Measurements from ENCODE around the gene TSKU. TPM values are rescaled to one million over a fixed set of nuclear protein-coding genes. Genes with fewer than 3 reads are reported as not detected.

TSKU gene
- total RNA-seq, 1 donor from 2014 or later, result 84.0 TPM

DNA sequence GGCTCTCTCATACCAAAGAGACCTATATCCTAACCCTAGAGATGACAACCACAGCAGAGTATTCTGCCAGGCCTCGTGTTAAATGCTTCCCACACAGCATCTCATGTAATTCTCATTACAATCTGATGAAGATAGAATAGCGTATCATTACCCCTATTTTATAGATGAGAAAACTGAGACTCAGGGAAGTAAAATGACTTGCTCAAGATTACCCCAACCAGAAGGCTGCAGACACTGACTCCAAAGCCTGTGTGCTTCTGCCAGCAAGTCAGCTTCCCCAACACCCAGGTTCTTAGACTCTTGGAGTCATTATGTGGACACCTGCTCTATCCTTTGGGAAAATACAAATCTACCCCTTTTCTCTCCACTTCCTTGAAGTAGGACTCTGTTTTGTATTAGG, 23.6 kb upstream of the TSKU start:
- peaks cover 11% of the 10 kb centered on the region for H3K4me1 Mint-ChIP-seq (ENCODE audit: unreplicated experiment)
- peaks cover 3% of the 10 kb centered on the region for H3K36me3 Mint-ChIP-seq (ENCODE audit: unreplicated experiment)
- no peak for DNase-seq (ENCODE audit: extremely low spot score, unreplicated experiment)
- TF ChIP-seq, protein P1, sequence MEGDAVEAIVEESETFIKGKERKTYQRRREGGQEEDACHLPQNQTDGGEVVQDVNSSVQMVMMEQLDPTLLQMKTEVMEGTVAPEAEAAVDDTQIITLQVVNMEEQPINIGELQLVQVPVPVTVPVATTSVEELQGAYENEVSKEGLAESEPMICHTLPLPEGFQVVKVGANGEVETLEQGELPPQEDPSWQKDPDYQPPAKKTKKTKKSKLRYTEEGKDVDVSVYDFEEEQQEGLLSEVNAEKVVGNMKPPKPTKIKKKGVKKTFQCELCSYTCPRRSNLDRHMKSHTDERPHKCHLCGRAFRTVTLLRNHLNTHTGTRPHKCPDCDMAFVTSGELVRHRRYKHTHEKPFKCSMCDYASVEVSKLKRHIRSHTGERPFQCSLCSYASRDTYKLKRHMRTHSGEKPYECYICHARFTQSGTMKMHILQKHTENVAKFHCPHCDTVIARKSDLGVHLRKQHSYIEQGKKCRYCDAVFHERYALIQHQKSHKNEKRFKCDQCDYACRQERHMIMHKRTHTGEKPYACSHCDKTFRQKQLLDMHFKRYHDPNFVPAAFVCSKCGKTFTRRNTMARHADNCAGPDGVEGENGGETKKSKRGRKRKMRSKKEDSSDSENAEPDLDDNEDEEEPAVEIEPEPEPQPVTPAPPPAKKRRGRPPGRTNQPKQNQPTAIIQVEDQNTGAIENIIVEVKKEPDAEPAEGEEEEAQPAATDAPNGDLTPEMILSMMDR (IDR thresholded peaks at IDR 0.05), result no peak
- H3K9me3 Mint-ChIP-seq (ENCODE audit: unreplicated experiment), result no peaks in the 10 kb centered on the region
- no peak overlapping the region for H3K4me3 Mint-ChIP-seq (ENCODE audit: unreplicated experiment)
- H3K27ac Mint-ChIP-seq (ENCODE audit: unreplicated experiment), result no peak overlapping the region
- H3K27me3 Mint-ChIP-seq (ENCODE audit: unreplicated experiment), result peaks cover 3% of the 10 kb centered on the region

DNA sequence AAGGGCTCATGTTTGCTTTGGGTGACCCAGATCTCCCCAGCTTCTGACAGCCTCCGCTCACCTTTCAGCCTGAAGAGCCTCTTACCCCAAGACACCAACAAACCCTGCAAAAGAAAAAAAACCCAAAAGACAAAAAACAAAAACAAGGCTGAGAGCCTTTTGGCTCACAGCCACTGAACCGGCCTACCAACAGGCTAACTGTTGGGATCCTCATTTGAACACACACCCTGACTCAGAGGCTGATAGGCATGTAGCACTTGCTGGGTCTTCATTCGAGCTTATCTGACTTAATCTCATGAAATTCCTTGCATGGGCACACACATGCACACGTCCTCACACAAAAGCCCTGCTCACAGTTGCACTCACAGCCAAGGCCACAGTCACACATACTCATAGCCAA, 22.9 kb upstream of the TSKU start:
- DNase-seq (ENCODE audit: extremely low spot score, unreplicated experiment), result no peak
- TF ChIP-seq, protein P1 (IDR thresholded peaks at IDR 0.05), result no peak
- Mint-ChIP-seq H3K9me3 (ENCODE audit: unreplicated experiment) (no peaks in the 10 kb centered on the region), H3K4me1 (ENCODE audit: unreplicated experiment) (peaks cover 12% of the 10 kb centered on the region), H3K4me3 (ENCODE audit: unreplicated experiment) (no peak overlapping the region), H3K27ac (ENCODE audit: unreplicated experiment) (no peak overlapping the region), H3K36me3 (ENCODE audit: unreplicated experiment) (peaks cover 3% of the 10 kb centered on the region), H3K27me3 (ENCODE audit: unreplicated experiment) (peaks cover 3% of the 10 kb centered on the region)

DNA sequence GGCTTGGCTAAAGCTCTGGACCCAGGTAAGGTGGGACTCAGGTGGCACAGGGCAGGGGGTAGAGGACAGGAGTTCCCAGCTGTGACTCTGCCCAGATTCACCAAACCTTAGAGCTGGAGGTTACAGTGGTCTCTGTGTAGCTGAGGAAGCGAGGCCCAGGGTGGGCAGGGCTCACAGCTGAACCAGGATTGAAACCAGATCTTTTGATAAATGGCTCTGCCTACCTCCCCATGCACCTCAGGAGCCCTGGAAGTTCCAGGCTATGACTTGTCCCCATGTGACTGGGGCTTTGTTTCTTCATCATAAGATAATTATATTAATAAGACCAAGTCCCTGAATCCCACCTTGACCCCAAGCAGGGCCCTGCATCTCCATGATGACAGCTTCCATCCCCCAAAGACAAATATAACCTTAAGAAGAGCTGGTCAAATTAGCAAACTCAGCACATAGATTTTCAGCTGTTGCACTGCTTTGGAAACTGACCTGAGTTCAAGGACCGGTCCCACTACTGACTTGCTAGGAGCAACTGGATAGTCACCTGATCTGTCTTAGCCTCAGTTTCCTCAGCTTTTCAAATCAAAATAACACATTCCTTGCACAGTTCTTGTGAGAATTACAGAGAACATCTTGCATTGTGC, 21.3 kb upstream of the TSKU start:
- peaks cover 14% of the 10 kb centered on the region for H3K4me1 Mint-ChIP-seq (ENCODE audit: unreplicated experiment)
- TF ChIP-seq, protein P1 (IDR thresholded peaks at IDR 0.05), result no peak
- H3K27ac Mint-ChIP-seq (ENCODE audit: unreplicated experiment), result no peak overlapping the region
- no peak overlapping the region for H3K4me3 Mint-ChIP-seq (ENCODE audit: unreplicated experiment)
- no peak for DNase-seq (ENCODE audit: extremely low spot score, unreplicated experiment)
- peaks cover 3% of the 10 kb centered on the region for H3K27me3 Mint-ChIP-seq (ENCODE audit: unreplicated experiment)
- peaks cover 3% of the 10 kb centered on the region for H3K36me3 Mint-ChIP-seq (ENCODE audit: unreplicated experiment)
- H3K9me3 Mint-ChIP-seq (ENCODE audit: unreplicated experiment), result no peaks in the 10 kb centered on the region

DNA sequence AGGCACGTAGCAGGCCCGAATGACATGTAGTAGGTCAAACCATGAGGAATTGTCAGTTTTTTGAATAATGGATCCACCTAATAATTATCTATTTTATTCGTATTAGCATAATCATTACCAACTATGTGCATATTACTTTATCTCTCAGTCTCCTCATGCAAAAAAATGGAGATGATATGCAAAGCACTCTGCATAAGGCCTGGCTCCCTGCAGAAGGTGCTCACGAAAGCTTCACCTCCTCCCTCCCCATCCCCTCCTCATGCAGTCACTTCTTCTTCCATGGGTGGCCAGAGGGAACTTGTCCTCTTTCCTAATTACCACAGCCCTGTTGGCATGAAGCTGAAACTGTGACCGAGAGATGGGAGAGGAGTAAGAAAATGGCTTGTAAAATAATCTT, 20.8 kb upstream of the TSKU start:
- H3K4me3 Mint-ChIP-seq (ENCODE audit: unreplicated experiment), result no peak overlapping the region
- peaks cover 3% of the 10 kb centered on the region for H3K36me3 Mint-ChIP-seq (ENCODE audit: unreplicated experiment)
- H3K27me3 Mint-ChIP-seq (ENCODE audit: unreplicated experiment), result peaks cover 3% of the 10 kb centered on the region
- H3K27ac Mint-ChIP-seq (ENCODE audit: unreplicated experiment), result no peak overlapping the region
- H3K9me3 Mint-ChIP-seq (ENCODE audit: unreplicated experiment), result no peaks in the 10 kb centered on the region
- peaks cover 18% of the 10 kb centered on the region for H3K4me1 Mint-ChIP-seq (ENCODE audit: unreplicated experiment)
- DNase-seq (ENCODE audit: extremely low spot score, unreplicated experiment), result no peak
- TF ChIP-seq, protein P1 (IDR thresholded peaks at IDR 0.05), result no peak

DNA sequence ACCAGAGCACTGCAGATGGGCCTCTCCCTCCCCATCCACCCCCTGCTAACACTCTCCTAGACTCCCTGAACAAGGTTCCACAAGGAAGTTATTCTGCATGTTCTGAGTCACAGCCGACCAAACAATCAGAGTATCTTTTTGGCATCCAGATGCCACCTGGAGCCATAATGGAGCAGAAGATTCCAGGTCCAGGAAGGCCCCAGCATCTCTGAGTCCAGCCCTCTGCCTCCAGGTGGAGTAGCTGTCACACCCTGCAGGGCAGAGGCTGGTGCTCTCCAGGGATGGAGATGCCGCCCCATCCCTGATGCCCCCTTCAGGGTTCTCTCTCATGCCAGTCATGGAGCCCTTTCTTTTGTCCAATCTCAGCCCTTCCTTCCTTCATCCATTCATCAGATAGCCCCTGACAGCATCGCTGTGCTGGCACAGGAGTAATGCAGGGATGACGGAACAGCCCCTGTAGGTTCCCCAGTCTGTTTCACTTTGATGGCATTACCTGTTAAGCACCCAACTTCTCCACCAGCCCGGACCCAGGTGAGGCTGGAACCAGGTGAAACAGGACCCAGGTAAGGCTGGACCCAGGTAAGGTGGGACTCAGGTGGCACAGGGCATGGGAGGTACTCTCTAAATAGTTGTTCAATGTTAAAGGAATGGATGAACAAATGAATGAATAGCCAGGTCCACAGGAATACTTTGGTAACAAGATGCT, 20.1 kb upstream of the TSKU start:
- H3K27ac Mint-ChIP-seq (ENCODE audit: unreplicated experiment), result no peak overlapping the region
- no peaks in the 10 kb centered on the region for H3K9me3 Mint-ChIP-seq (ENCODE audit: unreplicated experiment)
- TF ChIP-seq, protein P1 (IDR thresholded peaks at IDR 0.05), result no peak
- peaks cover 25% of the 10 kb centered on the region for H3K4me1 Mint-ChIP-seq (ENCODE audit: unreplicated experiment)
- no peak overlapping the region for H3K4me3 Mint-ChIP-seq (ENCODE audit: unreplicated experiment)
- H3K27me3 Mint-ChIP-seq (ENCODE audit: unreplicated experiment), result peaks cover 3% of the 10 kb centered on the region
- no peak for DNase-seq (ENCODE audit: extremely low spot score, unreplicated experiment)
- peaks cover 3% of the 10 kb centered on the region for H3K36me3 Mint-ChIP-seq (ENCODE audit: unreplicated experiment)

Data from osteocyte (in vitro differentiated cells).